Stimulated activated CD4-positive, alpha-beta T cell treated with anti-CD3 and anti-CD28 coated beads, Interleukin-15, amount 100 ng/mL, for 48 hours (primary cell): ENCODE results near the gene CNBD2.
"Not testable (repeated sequence)": the region's sequence is repeated elsewhere in the genome, so short reads cannot be mapped to it uniquely, and the experiment has no call there.

Source experiments
- DNase-seq, 2 donors: peaks; one replicate each; pipeline ENCODE4 v3.0.0-alpha.2; 2020; ENCODE audit warnings: low read depth in 2 of 2

CNBD2 gene

DNA sequence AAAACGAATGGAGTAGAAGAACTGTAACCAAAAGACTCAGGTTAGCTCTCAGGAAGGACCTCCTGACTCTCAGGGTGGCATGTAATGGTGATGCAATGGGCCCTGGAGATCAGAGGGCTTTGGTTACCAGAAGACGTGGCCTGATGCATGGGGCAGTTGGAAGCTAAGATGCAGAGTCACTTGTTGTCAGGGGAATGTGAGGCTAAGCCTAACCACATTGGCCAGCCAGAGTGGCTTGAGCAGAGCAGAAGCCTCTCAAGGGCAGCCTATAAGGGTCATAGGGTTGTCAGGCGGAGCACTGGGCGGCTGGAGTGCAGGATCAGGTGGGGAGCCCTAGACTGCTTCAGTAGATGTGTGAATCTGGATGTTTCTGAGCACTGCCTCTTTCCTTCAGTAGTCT, 5.9 kb downstream of the CNBD2 start:
- DNase-seq = no peak

DNA sequence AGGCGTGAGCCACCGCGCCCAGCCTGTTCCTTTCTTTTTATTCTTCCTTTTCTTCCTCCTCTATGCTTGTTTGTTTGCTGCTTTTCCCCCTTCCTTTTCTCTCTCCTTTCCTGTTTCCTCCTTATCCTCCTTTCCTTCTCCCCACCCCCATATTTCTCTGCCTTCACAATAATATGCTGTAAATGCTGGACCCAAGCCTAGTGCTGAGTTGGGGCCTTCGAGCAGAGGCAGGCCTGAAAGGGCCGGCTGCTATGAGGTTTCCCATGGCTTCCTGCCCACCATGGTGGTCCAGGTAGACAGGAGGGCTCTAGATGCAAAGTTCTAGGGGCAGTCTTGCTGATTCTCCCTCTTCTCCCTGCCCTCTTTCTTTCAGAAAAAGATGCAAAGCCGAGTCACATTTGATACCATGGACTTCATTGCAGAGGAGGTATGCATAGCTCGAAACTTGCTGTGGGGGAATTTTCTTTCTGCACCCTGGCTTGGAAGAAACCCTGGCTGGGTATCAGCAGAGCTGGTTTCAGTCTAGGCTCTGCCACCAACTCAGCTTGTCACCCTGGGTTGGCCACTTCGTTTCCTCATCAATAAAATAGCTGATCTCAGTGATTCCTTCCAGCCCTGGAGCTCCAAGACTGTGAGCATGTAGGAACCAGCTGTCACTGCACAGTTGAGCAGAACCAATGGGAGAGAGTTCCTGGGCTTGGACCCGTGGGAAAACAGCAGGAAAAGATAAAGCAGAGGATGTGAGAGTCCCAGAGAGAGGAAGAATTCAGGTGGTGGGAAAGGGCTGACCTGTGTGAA, 7.4 kb downstream of the CNBD2 start:
- DNase-seq = no peak

DNA sequence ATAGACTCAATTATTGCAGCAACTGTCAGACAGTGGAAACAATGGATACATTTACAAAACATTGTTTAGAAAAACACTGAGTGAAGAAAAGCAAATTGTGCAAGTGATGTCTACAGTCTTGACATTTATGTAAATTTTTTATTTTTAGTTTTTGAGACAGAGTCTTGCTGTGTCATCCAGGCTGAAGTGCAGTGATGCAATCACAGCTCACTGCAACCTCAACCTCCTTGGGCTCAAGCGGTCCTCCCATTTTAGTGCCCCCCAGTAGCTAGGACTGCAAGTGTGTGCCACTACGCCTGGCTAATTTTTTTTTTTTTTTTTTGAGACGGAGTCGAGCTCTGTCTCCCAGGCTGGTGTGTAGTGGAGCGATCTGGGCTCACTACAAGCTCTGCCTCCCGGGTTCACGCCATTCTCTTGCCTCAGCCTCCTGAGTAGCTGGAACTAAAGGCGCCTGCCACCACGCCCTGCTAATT, 9.7 kb downstream of the CNBD2 start:
- DNase-seq = no peak

DNA sequence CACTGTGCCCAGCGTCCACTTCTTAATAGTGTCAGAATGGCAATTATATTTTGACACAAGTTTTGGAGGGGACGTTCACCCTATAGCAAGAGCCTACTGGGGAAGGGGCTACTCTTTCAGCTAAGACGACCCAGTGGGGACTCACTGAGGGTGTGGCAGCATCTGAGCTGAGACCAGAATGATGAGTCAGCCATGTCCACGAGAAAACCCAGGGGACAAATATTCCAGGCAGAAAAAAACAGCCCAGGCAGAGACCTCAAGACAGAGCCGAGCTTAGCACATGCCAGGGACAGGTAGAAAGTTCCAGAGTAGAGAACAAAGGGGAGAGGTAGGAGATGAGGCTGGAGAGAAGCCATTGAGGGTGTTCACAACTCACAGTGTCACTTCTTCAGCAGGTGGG, 11.2 kb downstream of the CNBD2 start:
- DNase-seq = no peak

DNA sequence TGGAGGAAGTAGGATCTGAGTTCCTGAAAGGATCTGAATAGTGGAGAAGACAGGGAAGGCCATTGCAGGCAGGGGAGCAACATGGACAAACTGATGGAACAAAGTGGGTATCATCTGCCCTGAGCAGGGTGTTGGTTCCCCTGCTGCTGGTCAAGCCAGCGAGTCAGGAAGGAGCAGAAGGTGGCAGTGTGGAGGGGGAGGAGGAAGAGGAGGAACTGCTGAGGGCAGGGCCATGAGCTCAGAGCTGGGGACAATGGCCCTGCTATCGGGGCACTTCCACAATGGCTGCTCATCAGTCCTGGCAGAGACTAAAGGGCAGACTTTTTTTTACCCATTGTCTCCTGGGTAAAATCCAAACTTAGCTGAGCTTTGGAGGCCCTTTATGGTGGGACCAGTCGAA, 13.6 kb downstream of the CNBD2 start:
- DNase-seq = no peak

DNA sequence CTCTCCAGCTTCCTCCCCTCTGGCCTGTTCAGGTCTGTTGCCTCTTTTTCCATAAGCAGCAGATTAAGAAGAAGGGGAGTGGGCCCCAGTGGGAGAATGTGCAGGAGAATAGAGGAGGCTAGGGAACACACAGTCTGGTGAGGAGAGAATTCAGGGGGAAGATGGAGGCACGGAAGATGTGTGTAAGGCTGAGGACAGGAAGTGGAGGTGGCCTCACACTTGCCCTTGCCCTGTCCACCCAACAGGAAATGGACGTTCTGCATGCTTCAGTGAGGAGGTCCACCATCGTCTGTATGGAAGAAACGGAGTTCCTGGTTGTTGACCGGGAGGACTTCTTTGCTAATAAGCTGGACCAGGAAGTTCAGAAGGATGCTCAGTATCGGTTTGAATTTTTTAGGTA, 16.0 kb downstream of the CNBD2 start:
- no peak for DNase-seq

DNA sequence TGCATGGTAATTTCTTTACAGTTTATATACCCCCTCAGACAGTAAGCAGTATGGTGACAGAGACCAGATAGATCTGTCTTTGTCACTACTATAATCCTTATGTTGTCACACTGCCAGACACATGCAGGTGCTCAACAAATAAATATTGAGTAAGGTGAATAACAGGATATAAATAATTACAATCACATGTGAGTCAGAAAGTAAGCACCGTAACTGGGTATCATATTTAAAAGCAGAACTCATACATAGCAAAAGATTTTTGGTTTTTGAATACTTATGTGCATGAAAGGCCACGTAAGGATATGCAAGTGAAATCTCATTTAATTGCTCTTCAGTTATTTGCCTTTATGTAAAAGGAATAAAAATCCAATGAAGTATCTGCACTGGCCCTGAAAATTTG, 17.4 kb downstream of the CNBD2 start:
- no peak for DNase-seq

DNA sequence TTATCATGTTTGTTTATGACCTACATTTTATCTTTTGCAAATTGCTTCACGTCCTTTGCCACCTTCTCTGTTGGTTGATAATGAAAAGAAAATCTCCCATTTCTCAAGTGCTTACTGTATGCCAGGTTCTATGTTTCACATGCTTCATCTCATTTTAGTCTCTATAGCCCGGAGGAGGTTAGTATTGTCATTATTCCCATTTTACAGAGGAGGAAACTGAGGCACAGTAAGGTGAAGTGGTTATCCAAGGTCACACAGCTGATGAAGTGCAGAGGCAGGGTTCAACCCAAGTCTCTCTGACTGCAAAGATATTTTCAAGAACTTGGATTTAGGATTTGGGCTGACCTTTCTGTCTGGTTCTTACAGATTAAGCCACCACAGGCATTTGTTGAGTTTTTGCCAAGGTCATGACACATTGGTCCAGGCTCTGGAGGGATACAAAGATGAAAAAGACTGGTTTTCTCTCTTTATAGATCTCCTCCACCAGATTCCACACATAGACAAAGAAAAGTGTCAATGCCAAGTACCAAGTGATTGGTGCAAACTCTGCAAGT, 20.6 kb downstream of the CNBD2 start:
- no peak for DNase-seq

DNA sequence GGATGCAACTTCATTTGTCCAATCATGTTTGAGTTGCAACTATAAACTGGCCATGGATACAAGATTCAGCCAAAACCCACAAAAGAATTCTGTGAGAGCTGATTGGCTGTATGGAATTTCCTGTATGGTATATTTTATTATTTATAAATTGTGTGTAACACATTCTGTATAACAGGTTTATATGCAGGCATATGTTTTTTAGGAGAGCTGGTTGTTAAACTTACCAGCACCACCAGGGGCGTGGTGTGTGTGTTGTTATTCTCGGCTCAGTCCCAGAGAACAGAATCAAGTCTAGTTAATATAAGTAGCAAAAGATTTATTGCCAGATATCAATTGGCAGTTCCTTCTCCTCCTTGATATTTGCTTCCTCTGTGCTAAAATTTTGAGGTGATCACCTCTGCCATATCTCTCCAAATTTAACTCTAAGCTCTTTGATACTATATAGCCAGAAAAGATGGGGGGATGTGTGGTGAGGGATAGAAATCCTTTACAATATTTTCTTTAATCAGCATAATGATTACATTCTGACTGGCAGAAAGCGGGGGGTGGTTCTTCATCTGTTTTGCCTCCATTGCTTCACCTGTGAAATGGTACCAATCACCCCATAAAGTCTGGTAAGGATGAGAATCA, 22.9 kb downstream of the CNBD2 start:
- no peak for DNase-seq

DNA sequence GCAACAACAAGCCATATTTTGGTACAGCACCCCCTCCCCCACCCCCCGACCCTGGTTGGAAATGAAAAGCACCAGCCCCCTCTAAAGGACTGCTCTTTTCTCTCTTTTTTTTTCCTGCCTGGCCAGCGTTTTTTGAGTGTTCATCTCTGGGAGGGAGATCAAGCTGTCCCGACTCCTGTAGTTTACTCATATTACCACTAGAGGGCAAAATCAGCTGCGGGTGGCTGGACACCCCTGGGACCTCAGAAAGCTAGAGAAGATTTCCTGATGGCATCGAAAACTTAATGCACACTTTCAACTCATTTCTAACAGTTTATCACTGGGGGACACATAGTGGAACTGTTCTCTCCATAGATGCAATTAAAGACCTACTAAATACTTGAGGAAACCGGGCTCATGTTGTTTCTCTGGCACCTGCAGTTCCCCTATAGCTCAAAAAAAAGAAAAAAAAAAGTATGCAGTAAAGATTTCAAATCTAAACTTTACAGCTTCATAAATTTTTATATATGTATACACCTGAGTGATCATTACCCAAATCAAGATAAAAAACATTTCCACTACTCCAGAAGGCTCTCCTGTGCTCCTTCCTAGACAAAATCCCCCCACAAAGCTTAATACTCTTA, 24.4 kb downstream of the CNBD2 start:
- peak; percentile 10 to 24 for DNase-seq

DNA sequence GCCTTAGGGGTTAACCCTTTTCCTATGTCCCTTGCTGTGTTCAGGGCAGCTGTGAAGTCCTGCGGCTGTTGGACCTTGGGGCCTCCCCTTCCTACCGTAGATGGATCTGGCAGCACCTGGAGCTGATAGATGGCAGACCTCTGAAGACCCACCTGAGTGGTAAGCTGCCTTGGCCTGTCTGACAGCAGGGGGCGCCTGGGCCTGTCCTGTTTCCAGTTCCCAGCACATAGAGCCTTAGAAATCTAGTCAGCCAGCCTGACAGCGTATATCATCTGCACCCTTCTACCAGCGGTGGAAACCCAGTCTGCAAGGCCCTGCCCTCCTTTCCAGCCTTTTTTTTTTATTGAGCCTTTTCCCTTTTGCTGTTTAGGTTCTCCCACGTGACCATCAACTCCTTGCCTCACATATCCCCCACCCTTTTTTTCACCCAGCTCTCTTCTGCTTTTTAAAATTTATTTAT, 26.6 kb downstream of the CNBD2 start:
- DNase-seq = peak; percentile 63 to 70

DNA sequence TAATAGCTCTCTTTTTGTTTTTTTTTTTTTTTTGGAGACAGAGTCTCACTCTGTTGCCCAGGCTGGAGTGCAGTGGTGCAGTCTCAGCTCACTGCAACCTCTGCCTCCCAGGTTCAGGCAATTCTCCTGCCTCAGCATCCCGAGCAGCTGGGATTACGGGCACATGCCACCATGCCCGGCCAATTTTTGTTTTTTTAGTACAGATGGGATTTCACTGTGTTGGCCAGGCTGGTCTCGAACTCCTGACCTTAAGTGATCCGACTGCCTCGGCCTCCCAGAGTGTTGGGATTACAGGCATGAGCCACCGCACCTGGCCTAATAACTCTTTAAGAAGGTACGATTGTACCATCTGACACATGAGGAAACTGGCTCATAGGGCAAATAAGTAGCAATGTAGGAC, 28.1 kb downstream of the CNBD2 start:
- not testable (repeated sequence) for DNase-seq

DNA sequence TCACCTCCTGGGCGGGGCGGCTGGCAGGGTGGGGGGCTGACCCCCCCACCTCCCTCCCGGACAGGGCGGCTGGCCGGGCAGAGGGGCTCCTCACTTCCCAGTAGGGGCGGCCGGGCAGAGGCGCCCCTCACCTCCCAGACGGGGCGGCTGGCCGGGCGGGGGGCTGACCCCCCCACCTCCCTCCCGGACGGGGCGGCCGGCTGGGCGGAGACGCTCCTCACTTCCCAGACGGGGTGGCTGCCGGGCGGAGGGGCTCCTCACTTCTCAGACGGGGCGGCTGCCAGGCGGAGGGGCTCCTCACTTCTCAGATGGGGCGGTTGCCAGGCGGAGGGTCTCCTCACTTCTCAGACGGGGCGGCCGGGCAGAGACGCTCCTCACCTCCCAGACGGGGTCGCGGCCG, 32.9 kb downstream of the CNBD2 start:
- DNase-seq = not testable (repeated sequence)

DNA sequence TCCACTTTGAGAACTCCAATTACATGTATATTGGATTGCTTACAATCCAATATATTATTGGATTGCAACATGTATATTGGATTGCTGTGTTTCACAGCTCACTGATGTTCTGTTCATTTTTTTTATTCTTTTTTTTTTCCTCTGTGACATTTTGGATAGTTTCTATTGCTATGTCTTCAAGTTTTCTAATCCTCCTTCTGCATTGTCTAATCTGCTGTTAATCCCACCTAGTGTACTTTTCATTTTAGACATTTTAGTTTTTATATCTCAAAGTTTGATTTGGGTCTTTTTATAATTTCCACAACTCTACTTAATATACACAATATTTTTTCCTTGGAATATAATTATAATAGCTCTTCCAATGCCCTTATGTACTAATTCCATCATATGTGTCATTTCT, 34.5 kb downstream of the CNBD2 start:
- DNase-seq = no peak

DNA sequence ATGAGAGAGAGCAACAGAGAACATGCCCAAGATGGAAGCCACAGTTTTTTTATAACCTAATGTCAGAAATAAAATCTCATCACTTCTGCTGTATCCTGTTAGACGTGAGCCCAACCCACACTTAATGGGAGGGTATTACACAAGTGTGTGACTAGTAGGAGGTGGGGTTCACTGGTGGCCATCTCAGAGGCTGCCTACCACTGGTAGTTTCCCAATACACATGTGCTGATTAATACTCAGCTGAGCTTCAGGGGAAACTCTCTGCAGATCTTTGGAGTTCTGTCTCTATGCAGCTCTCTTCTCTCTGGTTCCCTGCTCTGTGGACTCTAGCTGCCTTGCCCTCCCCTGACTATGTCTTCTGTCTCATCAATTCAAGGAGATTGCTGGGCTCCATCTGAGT, 35.7 kb downstream of the CNBD2 start:
- DNase-seq = no peak

DNA sequence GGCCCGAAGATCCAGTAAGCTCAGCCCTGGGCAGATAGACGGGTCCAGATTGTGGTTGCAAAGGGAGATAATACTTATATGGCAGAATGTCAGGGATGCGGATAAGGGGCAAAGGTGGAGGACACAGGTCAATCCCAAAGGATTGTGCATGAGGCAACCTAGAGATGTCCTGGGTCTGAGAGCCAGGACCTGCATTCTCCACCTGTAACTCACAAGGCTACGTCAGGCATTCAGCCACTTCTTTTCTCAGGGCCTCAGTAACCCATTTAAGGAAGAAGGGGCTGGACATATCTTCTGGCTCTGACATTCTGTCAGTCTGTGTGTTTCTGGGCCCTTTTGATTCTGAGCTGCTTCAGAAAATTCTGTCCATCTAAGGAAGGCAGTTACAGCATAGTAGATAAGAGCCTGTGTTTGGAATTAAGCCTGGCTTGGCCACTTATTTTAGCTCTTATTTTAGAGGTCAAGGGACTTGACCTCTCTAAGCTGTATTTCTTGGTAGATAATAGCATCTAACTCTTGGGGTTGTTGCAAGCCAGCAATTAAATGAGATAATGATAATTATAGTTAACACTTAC, 40.2 kb downstream of the CNBD2 start:
- DNase-seq = no peak

DNA sequence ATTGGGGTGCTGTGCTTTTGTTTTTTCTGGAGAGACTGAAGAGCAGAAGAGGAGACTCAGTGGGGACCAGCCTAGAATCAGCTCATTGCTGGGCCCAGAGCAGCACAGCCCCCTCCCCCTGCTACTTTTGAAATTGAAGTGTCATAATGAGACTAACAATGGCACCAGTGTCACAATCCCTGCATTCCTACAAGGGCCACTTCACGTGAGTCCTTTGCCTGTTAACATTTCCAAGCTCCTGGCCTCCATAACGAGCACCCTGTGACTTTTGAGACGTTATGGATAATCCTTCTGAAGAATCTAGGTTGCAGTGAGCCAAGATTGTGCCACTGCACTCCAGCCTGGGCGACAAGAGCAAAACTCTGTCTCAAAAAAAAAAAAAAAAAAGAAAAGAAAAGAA, 41.7 kb downstream of the CNBD2 start:
- DNase-seq = no peak

DNA sequence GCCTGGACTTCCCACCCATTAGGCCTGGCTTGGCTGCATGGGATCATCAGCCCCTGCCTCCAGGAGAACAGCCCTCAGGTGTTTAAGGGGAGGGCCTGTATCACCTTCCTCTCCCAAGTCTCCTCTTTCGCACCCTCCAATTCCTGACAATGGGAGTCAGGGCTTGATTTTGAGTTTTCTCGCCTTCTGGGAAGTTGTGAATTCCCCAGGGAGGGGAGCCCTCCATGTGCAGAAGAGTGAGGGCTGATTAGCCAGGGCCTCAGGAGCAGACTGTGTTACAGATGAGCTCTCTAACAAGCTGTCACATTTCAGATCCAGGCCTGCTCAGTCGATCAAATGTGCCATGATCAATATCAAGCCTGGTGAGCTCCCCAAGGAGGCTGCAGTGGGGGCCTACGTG, 42.4 kb downstream of the CNBD2 start:
- no peak for DNase-seq

DNA sequence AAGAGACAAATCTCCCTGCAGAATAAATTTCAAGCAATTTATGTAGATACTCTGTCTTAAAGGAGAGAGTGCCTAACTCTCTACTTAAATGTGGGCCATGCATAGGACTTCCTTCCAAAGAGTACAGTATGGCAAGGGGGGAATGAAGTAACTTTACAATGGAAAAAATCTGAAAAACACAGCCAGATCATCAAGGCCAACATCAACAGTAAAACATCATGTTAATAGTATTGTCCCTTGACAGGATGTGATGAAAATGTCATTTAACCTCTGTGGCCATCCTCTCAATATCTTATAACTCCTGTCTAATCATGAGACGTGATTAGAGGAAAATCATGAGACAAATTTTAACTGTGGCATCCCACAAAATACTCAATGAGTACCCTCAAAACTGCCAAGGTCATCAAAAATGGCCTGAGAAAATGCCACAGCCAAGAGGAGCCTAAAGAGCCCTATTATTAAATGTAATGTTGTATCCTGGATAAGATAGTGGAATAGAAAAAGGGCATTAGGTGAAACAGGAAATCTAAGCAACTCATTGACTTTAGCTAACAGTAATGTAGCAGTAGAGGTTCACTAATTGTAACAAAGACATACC, 47.5 kb downstream of the CNBD2 start:
- no peak for DNase-seq

DNA sequence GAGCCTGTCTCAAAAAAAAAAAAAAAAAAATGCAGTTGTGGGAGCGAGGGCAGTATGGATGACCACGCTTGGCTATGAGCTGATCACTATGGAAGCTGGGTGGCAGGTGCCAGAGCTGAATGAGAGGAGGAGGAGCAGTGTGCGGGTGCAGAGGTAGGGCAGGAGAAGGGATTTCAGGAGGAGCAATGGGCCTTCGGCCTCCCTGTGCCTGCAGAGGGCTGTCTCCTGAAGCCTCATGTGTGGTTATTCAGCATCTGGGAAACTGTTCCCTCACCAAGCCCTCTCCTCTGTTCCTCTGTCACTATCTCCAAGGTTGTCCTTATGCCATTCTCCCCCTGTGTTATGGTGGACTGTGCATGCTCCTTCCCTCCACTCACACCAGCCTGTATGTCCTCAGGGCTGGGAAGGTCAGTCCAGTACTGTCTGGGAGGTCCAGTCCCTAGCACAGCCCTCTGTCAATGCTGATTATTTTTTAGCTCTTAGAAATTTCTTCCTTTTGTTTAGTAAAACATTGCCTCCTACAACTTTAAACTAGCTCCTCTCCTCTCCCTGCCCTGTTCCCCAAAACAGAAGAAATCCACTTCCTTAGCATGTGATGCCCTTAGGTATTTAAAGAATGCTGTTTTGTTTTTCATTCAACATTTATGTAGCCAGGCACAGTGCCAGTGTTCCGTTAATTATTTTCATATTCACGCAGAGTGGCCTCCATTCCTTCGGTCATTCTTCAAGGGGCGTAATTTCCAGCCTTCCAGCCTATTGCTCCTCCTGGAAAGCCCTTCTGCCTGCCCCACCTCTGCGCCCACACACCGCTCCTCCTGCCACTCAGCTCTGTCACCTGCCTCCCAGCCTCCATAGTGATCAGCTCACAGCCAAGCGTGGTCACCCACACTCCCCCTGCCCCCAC, 48.9 kb downstream of the CNBD2 start:
- DNase-seq = no peak
